Measurements from ENCODE around the gene SNX13. TPM values are rescaled to one million over a fixed set of nuclear protein-coding genes. Genes with fewer than 3 reads are reported as not detected.

The SNX13 gene
- total and polyA plus RNA-seq, 2 of the 4 experiments (the other 2 are of a cell fraction): 9.0 to 24.9 TPM

DNA sequence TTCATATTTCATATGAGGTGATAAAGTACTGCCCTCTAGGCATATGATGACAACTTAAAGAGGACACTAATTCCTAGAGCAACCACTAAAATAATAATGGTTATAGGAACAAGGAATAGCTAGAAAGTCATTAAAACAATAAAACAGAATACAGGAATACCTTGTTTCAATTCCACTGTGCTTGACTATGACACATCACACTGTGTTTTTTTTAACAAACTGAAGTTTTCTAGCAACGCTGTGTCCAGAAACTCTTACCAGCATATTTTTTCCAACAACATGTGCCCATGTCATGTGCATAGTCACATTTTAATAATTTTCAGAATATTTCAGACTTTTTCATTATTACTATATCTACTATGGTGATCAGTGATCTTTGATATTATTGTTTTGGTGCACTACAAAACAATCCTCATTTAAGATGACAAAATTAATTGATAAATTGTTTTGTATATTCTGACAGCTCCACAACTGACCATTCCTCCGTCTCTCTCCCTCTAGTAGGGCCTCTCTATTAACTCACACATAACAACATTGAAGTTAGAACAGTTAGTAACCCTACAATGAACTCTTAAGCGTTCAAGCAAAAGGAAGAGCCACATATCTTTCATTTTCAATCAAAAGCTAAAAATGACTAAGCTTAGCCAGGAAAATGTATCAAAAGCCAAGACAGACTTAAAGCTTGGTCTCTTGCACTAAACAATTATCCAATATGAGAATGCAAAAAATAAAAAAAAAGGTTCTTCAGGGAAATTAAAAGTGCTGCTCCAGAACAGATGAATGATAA lies 85.8 kb downstream of the SNX13 start (continued):
- no peak for TF ChIP-seq BHLHE40 (IDR thresholded peaks at IDR 0.05; ENCODE audit: low read depth, low read length)

DNA sequence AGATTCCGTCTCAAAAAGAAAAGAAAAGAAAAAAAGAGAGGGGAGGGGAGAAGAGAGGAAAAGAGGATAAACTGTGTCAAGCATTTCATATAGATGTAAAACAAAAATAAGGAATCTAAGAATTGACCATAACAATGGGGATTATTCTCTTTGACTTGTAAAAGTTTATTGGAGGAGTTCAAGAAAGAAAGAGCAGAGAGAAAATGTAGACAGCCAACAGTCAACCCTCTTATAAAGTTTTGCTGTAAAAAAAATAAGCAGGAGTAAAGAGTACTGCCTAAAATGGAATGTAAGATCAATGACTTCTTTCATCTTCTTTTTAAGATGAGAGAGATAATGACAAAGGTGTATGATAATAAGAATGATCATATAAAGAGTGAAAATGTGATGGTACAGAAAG lies 87.9 kb downstream of the SNX13 start:
- Histone ChIP-seq H3K56ac (ENCODE audit: extremely low read depth, insufficient read depth, low read length) (no peak overlapping the region), H4K5ac (ENCODE audit: low read depth, low read length) (no peak overlapping the region), H2BK5ac (ENCODE audit: low read depth, low read length, poor library complexity, severe bottlenecking) (no peak overlapping the region), H3K18ac (ENCODE audit: low read depth, low read length) (no peak overlapping the region), H2AK5ac (ENCODE audit: low read depth, low read length) (no peak overlapping the region), H3K4ac (ENCODE audit: low read depth, low read length) (no peak overlapping the region), H3K36me3 (ENCODE audit: control insufficient read depth, insufficient read depth, low read length) (peaks cover 8% of the 10 kb centered on the region; the same call in 1 of the 2 replicates), H3K14ac (replicated peaks; ENCODE audit: low read depth, low read length) (no peak overlapping the region), H3K9ac (ENCODE audit: low read depth, low read length) (no peak overlapping the region), H3K27me3 (ENCODE audit: control insufficient read depth, insufficient read depth, low read length) (no peaks in the 10 kb centered on the region), H3K23ac (ENCODE audit: low read depth, low read length) (no peak overlapping the region), H4K20me1 (ENCODE audit: insufficient read depth, low read length) (no peaks in the 10 kb centered on the region), H4K8ac (ENCODE audit: low read depth in 2 of 2, low read length in 2 of 2) (no peak overlapping the region), H3K9me1 (ENCODE audit: insufficient read depth, low read length) (no peaks in the 10 kb centered on the region; the same call in 1 of the 2 replicates), H3K4me1 (ENCODE audit: control insufficient read depth, insufficient read depth, low read length) (peaks cover 2% of the 10 kb centered on the region; the same call in 1 of the 2 replicates), H3K9me3 (ENCODE audit: control insufficient read depth, insufficient read depth, low read length) (peaks cover 3% of the 10 kb centered on the region), H4K91ac (ENCODE audit: insufficient read depth, low read depth, low read length) (no peak overlapping the region), H2AK9ac (replicated peaks; ENCODE audit: low read depth, low read length, poor library complexity) (no peak overlapping the region), H3K79me1 (ENCODE audit: low read depth in 1 of 2, low read length in 2 of 2) (peaks cover 6 to 10% of the 10 kb centered on the region in 2 experiments; a peak in 3 of 4 replicates), H3K4me3 (ENCODE audit: insufficient read depth, low read depth, low read length) (no peak overlapping the region), H3K4me2 (ENCODE audit: low read depth, low read length) (no peak overlapping the region), H2BK120ac (ENCODE audit: low read depth, low read length) (no peak overlapping the region), H2BK15ac (ENCODE audit: low read depth, low read length) (no peak overlapping the region), H2AFZ (replicated peaks; ENCODE audit: low read length, poor library complexity) (no peak overlapping the region), H3K27ac (ENCODE audit: insufficient read depth, low read length) (no peak overlapping the region), H2BK20ac (ENCODE audit: low read depth, low read length) (no peak overlapping the region)
- no CpG with 5 or more reads among the region's 1 CpG for WGBS, 2 experiments (ENCODE audit: extremely low coverage in 2 of 2, insufficient read length in 1 of 2)
- CTCF ChIA-PET: no interaction called here
- in situ Hi-C loops (cut with MboI; ENCODE audit: low sequenced_read_pairs) (no loop called here), dilution Hi-C loops (cut with HindIII; ENCODE audit: low sequenced_read_pairs, unreplicated experiment) (no loop called here), intact Hi-C loops (cut with micrococcal nuclease) (no loop called here)
- BruUV-seq (replicated peaks): no TSS peak
- POLR2A ChIA-PET (ENCODE audit: unreplicated experiment): no interaction called here
- ATAC-seq (ENCODE audit: low read depth) (no peak), DNase-seq (no peak)
- TF ChIP-seq SMC3 (IDR thresholded peaks at IDR 0.05; ENCODE audit: low read depth, low read length) (no peak), BHLHE40 (IDR thresholded peaks at IDR 0.05; ENCODE audit: low read depth, low read length) (no peak), RAD21 (IDR thresholded peaks at IDR 0.05; ENCODE audit: low read length) (no peak), MAZ (IDR thresholded peaks at IDR 0.05; ENCODE audit: borderline replicate concordance, low read depth, low read length) (no peak), RCOR1 (IDR thresholded peaks at IDR 0.05; ENCODE audit: insufficient replicate concordance, low read length) (no peak), NFE2L2 (IDR thresholded peaks at IDR 0.05; ENCODE audit: low read depth, low read length) (no peak), MXI1 (IDR thresholded peaks at IDR 0.05; ENCODE audit: borderline replicate concordance, low read depth, low read length) (no peak), POLR2A (IDR thresholded peaks at IDR 0.05; ENCODE audit: low read depth, low read length) (no peak), RFX5 (IDR thresholded peaks at IDR 0.05; ENCODE audit: low read depth, low read length) (no peak), CHD1 (IDR thresholded peaks at IDR 0.05; ENCODE audit: low read depth, low read length) (no peak)
- TF ChIP-seq, protein P1, sequence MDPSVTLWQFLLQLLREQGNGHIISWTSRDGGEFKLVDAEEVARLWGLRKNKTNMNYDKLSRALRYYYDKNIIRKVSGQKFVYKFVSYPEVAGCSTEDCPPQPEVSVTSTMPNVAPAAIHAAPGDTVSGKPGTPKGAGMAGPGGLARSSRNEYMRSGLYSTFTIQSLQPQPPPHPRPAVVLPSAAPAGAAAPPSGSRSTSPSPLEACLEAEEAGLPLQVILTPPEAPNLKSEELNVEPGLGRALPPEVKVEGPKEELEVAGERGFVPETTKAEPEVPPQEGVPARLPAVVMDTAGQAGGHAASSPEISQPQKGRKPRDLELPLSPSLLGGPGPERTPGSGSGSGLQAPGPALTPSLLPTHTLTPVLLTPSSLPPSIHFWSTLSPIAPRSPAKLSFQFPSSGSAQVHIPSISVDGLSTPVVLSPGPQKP (IDR thresholded peaks at IDR 0.05; ENCODE audit: borderline replicate concordance, low read depth, low read length): no peak
- TF ChIP-seq, protein P2, sequence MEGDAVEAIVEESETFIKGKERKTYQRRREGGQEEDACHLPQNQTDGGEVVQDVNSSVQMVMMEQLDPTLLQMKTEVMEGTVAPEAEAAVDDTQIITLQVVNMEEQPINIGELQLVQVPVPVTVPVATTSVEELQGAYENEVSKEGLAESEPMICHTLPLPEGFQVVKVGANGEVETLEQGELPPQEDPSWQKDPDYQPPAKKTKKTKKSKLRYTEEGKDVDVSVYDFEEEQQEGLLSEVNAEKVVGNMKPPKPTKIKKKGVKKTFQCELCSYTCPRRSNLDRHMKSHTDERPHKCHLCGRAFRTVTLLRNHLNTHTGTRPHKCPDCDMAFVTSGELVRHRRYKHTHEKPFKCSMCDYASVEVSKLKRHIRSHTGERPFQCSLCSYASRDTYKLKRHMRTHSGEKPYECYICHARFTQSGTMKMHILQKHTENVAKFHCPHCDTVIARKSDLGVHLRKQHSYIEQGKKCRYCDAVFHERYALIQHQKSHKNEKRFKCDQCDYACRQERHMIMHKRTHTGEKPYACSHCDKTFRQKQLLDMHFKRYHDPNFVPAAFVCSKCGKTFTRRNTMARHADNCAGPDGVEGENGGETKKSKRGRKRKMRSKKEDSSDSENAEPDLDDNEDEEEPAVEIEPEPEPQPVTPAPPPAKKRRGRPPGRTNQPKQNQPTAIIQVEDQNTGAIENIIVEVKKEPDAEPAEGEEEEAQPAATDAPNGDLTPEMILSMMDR (conservative IDR thresholded peaks at IDR 0.05; ENCODE audit: low read depth, low read length): no peak
- TF ChIP-seq, protein P3, sequence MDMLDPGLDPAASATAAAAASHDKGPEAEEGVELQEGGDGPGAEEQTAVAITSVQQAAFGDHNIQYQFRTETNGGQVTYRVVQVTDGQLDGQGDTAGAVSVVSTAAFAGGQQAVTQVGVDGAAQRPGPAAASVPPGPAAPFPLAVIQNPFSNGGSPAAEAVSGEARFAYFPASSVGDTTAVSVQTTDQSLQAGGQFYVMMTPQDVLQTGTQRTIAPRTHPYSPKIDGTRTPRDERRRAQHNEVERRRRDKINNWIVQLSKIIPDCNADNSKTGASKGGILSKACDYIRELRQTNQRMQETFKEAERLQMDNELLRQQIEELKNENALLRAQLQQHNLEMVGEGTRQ (IDR thresholded peaks at IDR 0.05; ENCODE audit: low read depth, low read length): no peak
